HepG2 (cell line): ENCODE measurements around the gene TASP1. TPM values are rescaled to one million over a fixed set of nuclear protein-coding genes. Genes with fewer than 3 reads are reported as not detected.

Experiments used
- ATAC-seq: fragments of 200-7000 bp; cut with Tn5 transposase; 3 replicates; pipeline ENCODE4 v1.9.1; 2020; ENCODE audit warnings: mild to moderate bottlenecking, moderate library complexity
- BruUV-seq: library from RNA; stranded (reverse); fragments of 400-500 nt; replicated peaks from 2 replicates; lab custom pipeline; 2021; lab: Mats Ljungman, UMichigan
- CTCF ChIA-PET: fragments of 300-600 bp; formaldehyde crosslinking; extraction: SDS; loops from one replicate; lab custom pipeline; 2021; ENCODE audit warnings: low total read pairs, inconsistent platforms, low intra/inter-chr PET ratio; lab: Yijun Ruan, JAX
- POLR2A ChIA-PET: fragments of 350-600 bp; sonication (Branson Sonifier 250); formaldehyde crosslinking; loops from one replicate; lab custom pipeline; 2020; ENCODE audit warnings: antibody characterized with exemption, inconsistent platforms; lab: Yijun Ruan, JAX
- DNase-seq: peaks from one replicate; pipeline ENCODE4 v3.0.0-alpha.2; 2015; ENCODE audit warnings: low spot score
- FAIRE-seq: peaks from 3 replicates; lab custom pipeline; 2011; peaks lifted over from hg19 to GRCh38; lab: Jason Lieb, UNC
- H2AFZ ChIP-seq: one replicate; pipeline ENCODE4 v1.6.1; 2011; ENCODE audit warnings: low read length, inconsistent platforms
- H3K27ac ChIP-seq: fragments of 300-600 bp; 3 replicates; pipeline ENCODE4 v1.8.0; 2011; ENCODE audit warnings: mixed run types, mild to moderate bottlenecking, mixed read lengths, low read length, inconsistent platforms; ENCODE audit not compliant: insufficient read depth; ENCODE audit errors: extremely low read length
- H3K27me3 ChIP-seq, 2 experiments: fragments of 200-600 bp in 1 of 2; 2 replicates in 1 of 2; 3 replicates in 1 of 2; pipeline versions ENCODE4 v1.6.0 to v1.8.0; 2011; ENCODE audit warnings: low read length in 2 of 2, mild to moderate bottlenecking in 2 of 2, moderate library complexity in 2 of 2, inconsistent platforms in 1 of 2; ENCODE audit not compliant: insufficient read depth in 2 of 2, control insufficient read depth in 1 of 2
- H3K36me3 ChIP-seq, 2 experiments: fragments of 200-600 bp in 1 of 2; replicated peaks in 1 of 2; 2 replicates in 1 of 2; 3 replicates in 1 of 2; pipeline versions ENCODE4 v1.5.1 to v1.8.0; 2011; ENCODE audit warnings: low read length in 2 of 2, inconsistent platforms in 1 of 2; ENCODE audit not compliant: insufficient read depth in 2 of 2, control insufficient read depth in 1 of 2
- H3K4me1 ChIP-seq: 2 replicates; pipeline ENCODE4 v1.5.1; 2012; ENCODE audit warnings: low read length, inconsistent platforms; ENCODE audit not compliant: insufficient read depth
- H3K4me2 ChIP-seq: 2 replicates; pipeline ENCODE4 v1.6.0; 2011; ENCODE audit warnings: low read depth, low read length, inconsistent platforms
- H3K4me3 ChIP-seq, 3 experiments: fragments of 200-600 bp in 1 of 3; sonication (generic), shearing (Covaris generic) in 1 of 3; replicated peaks in 1 of 3; 2 replicates each; pipeline ENCODE4 v1.5.1; 2011 to 2016; ENCODE audit warnings: low read length in 3 of 3, inconsistent platforms in 2 of 3, low read depth in 2 of 3, mild to moderate bottlenecking in 2 of 3, control low read depth in 1 of 3, mixed read lengths in 1 of 3; ENCODE audit not compliant: insufficient read depth in 1 of 3
- H3K79me2 ChIP-seq: one replicate; pipeline ENCODE4 v1.6.1; 2011; ENCODE audit warnings: low read length, inconsistent platforms; ENCODE audit not compliant: insufficient read depth
- H3K9ac ChIP-seq: 2 replicates; pipeline ENCODE4 v1.6.0; 2011; ENCODE audit warnings: mild to moderate bottlenecking, low read depth, low read length, inconsistent platforms; ENCODE audit not compliant: insufficient read depth
- H3K9me3 ChIP-seq: 2 replicates; pipeline ENCODE4 v1.5.1; 2012; ENCODE audit warnings: mild to moderate bottlenecking, low read length
- H4K20me1 ChIP-seq: 2 replicates; pipeline ENCODE4 v1.6.0; 2011; ENCODE audit warnings: inconsistent platforms, mild to moderate bottlenecking, low read length, moderate library complexity; ENCODE audit not compliant: insufficient read depth
- BORCS8-MEF2B ChIP-seq: sonication (generic); formaldehyde crosslinking; IDR thresholded peaks from 2 replicates; pipeline ENCODE4 v1.8.0; 2022; ENCODE audit warnings: mild to moderate bottlenecking, missing genetic modification reagents
- ZNF33A ChIP-seq: sonication (generic); formaldehyde crosslinking; IDR thresholded peaks from 2 replicates; pipeline ENCODE4 v1.5.1; 2020; ENCODE audit warnings: missing genetic modification reagents, mild to moderate bottlenecking, moderate library complexity, borderline replicate concordance
- ZNF446 ChIP-seq: sonication (generic); formaldehyde crosslinking; IDR thresholded peaks from 2 replicates; pipeline ENCODE4 v1.5.0; 2020; ENCODE audit warnings: mild to moderate bottlenecking, missing genetic modification reagents
- ZZZ3 ChIP-seq: sonication (generic); formaldehyde crosslinking; IDR thresholded peaks from 2 replicates; pipeline ENCODE4 v1.4.0; 2020; ENCODE audit warnings: missing genetic modification reagents, mild to moderate bottlenecking, borderline replicate concordance
- WGBS: methylation state at CpG from one replicate; pipeline ENCODE4 v1.1.6; 2017; ENCODE audit warnings: low lambda C conversion rate; 5-methylcytosine and 5-hydroxymethylcytosine counted together
- in situ Hi-C: cut with HindIII; loops from 2 replicates; pipeline ENCODE4 v1.10.0; 2017; ENCODE audit warnings: low pct_unique_long_range_greater_than_20kb; ENCODE audit not compliant: extremely low pct_ligation_motif_present
- intact Hi-C: fragments of 100-400 bp; cut with micrococcal nuclease; formaldehyde crosslinking; loops from one replicate; pipeline ENCODE4 v1.10.0; 2022; ENCODE audit not compliant: unreplicated experiment
- polyA plus RNA-seq, 8 experiments: library from polyadenylated mRNA; depleted of rRNA in 3 of 8; stranded (reverse) in 7 of 8; unstranded in 1 of 8; fragments of >200 nt; fragmentation: Illumina TruSeq in 4 of 8; extraction: Trizol in 4 of 8; gene quantifications; 2 replicates each; pipeline versions ENCODE4 v1.2.1 to v1.2.3, GENCODE V29; 2011 to 2016; ENCODE audit warnings: low read depth in 4 of 8, missing spikeins in 1 of 8, mixed read lengths in 1 of 8; ENCODE audit not compliant: insufficient read depth in 1 of 8
- total RNA-seq, 5 experiments: library from RNA; depleted of rRNA; stranded (reverse); fragments of >200 nt; fragmentation: Illumina TruSeq; extraction: Trizol; gene quantifications; 2 replicates each; pipeline ENCODE4 v1.2.3, GENCODE V29; 2016; ENCODE audit warnings: low read depth in 1 of 5
- TF ChIP-seq, protein P1 (sequence below): sonication (generic); formaldehyde crosslinking; IDR thresholded peaks from 2 replicates; pipeline ENCODE4 v1.4.0; 2020; ENCODE audit warnings: missing genetic modification reagents
- TF ChIP-seq, protein P2 (sequence below): sonication (generic); formaldehyde crosslinking; IDR thresholded peaks from 2 replicates; pipeline ENCODE4 v1.4.0; 2020; ENCODE audit warnings: mild to moderate bottlenecking, missing genetic modification reagents, borderline replicate concordance

Gene TASP1
- total and polyA plus RNA-seq, 2 of the 13 experiments (the other 11 are each of a cell fraction or from before 2014, with no cell fraction given), result 10.0 to 25.2 TPM

DNA sequence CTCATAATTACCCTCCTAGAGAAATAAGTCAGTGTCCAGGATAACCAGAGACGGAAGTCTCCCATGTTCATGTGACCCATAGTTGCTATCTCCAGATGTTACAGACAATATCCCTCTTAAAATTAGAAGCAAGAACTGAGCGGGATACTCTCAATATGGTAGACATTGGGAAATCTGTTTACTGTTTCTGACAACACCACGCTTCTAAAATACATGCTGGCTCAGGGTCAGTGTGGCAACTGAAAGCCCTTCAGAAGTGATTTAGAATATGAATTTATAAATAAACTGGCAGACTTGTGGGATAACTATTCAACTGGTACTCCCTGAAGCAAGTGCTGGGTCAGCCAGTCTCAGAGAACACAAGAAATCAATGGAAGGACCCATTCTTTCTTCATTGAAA is 108.6 kb downstream of the TASP1 start:
- intact Hi-C loops, result no loop called here
- FAIRE-seq (no peak), ATAC-seq (no peak), DNase-seq (no peak)
- no peak overlapping the region for H3K4me2 ChIP-seq
- ChIA-PET POLR2A (no interaction called here), CTCF (no interaction called here)
- H3K27ac ChIP-seq, result no peak overlapping the region
- no peak overlapping the region for H3K4me3 ChIP-seq
- WGBS, result over 99% methylated on average over 3 of the region's 3 CpGs
- H3K9me3 ChIP-seq, result no peaks in the 10 kb centered on the region
- TF ChIP-seq ZNF446 (CRISPR knock-in tag) (no peak), BORCS8-MEF2B (CRISPR knock-in tag) (no peak), ZNF33A (CRISPR knock-in tag) (no peak), ZZZ3 (no peak)
- TF ChIP-seq, protein P1, sequence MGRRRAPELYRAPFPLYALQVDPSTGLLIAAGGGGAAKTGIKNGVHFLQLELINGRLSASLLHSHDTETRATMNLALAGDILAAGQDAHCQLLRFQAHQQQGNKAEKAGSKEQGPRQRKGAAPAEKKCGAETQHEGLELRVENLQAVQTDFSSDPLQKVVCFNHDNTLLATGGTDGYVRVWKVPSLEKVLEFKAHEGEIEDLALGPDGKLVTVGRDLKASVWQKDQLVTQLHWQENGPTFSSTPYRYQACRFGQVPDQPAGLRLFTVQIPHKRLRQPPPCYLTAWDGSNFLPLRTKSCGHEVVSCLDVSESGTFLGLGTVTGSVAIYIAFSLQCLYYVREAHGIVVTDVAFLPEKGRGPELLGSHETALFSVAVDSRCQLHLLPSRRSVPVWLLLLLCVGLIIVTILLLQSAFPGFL (CRISPR knock-in tag), result no peak
- TF ChIP-seq, protein P2, sequence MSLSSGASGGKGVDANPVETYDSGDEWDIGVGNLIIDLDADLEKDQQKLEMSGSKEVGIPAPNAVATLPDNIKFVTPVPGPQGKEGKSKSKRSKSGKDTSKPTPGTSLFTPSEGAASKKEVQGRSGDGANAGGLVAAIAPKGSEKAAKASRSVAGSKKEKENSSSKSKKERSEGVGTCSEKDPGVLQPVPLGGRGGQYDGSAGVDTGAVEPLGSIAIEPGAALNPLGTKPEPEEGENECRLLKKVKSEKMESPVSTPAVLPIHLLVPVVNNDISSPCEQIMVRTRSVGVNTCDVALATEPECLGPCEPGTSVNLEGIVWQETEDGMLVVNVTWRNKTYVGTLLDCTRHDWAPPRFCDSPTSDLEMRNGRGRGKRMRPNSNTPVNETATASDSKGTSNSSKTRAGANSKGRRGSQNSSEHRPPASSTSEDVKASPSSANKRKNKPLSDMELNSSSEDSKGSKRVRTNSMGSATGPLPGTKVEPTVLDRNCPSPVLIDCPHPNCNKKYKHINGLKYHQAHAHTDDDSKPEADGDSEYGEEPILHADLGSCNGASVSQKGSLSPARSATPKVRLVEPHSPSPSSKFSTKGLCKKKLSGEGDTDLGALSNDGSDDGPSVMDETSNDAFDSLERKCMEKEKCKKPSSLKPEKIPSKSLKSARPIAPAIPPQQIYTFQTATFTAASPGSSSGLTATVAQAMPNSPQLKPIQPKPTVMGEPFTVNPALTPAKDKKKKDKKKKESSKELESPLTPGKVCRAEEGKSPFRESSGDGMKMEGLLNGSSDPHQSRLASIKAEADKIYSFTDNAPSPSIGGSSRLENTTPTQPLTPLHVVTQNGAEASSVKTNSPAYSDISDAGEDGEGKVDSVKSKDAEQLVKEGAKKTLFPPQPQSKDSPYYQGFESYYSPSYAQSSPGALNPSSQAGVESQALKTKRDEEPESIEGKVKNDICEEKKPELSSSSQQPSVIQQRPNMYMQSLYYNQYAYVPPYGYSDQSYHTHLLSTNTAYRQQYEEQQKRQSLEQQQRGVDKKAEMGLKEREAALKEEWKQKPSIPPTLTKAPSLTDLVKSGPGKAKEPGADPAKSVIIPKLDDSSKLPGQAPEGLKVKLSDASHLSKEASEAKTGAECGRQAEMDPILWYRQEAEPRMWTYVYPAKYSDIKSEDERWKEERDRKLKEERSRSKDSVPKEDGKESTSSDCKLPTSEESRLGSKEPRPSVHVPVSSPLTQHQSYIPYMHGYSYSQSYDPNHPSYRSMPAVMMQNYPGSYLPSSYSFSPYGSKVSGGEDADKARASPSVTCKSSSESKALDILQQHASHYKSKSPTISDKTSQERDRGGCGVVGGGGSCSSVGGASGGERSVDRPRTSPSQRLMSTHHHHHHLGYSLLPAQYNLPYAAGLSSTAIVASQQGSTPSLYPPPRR, result no peak
- H3K36me3 ChIP-seq, result peaks cover 8 to 10% of the 10 kb centered on the region in 2 experiments; a peak in 4 of 5 replicates
- H3K79me2 ChIP-seq, result no peaks in the 10 kb centered on the region
- no peaks in the 10 kb centered on the region for H3K27me3 ChIP-seq
- H4K20me1 ChIP-seq, result no peaks in the 10 kb centered on the region
- BruUV-seq, result no TSS peak
- in situ Hi-C loops, result loop anchor here (25.0 kb wide), 1 partner anchor 593 kb away; no protein-coding TSS in a partner anchor
- peaks cover 9% of the 10 kb centered on the region for H3K4me1 ChIP-seq
- H3K9ac ChIP-seq, result no peak overlapping the region
- no peak overlapping the region for H2AFZ ChIP-seq
